MM.1S (cell line): ENCODE data around the gene CLDN20.
"Not testable (repeated sequence)": the region's sequence is repeated elsewhere in the genome, so short reads cannot be mapped to it uniquely, and the experiment has no call there.

ENCODE experiments used
- DNase-seq: peaks from one replicate; pipeline ENCODE4 v3.0.0-alpha.2; 2015
- H2AFZ ChIP-seq: fragments of 300-600 bp; sonication (generic); 2 replicates; pipeline ENCODE4 v1.6.0; 2016; ENCODE audit warnings: antibody characterized with exemption, low read length
- H3F3A ChIP-seq: fragments of 300-600 bp; sonication (generic); 2 replicates; pipeline ENCODE4 v1.6.1; 2016; ENCODE audit warnings: mild to moderate bottlenecking, antibody characterized with exemption, low read length, moderate library complexity, mixed read lengths; ENCODE audit not compliant: insufficient read depth
- H3K27ac ChIP-seq: fragments of 300-600 bp; sonication (generic); 2 replicates; pipeline ENCODE4 v1.5.1; 2016; ENCODE audit warnings: mild to moderate bottlenecking, low read length
- H3K27me3 ChIP-seq: fragments of 300-600 bp; sonication (generic); replicated peaks from 2 replicates; pipeline ENCODE4 v1.6.0; 2016; ENCODE audit warnings: low read length; ENCODE audit not compliant: insufficient read depth
- H3K36me3 ChIP-seq: fragments of 300-600 bp; sonication (generic); replicated peaks from 2 replicates; pipeline ENCODE4 v1.6.1; 2016; ENCODE audit warnings: mild to moderate bottlenecking, low read length, mixed read lengths; ENCODE audit not compliant: insufficient read depth
- H3K4me1 ChIP-seq: fragments of 300-600 bp; sonication (generic); 2 replicates; pipeline ENCODE4 v1.6.1; 2016; ENCODE audit warnings: low read length, mixed read lengths
- H3K4me2 ChIP-seq: fragments of 300-600 bp; sonication (generic); 2 replicates; pipeline ENCODE4 v1.6.0; 2016; ENCODE audit warnings: low read depth, low read length
- H3K4me3 ChIP-seq: fragments of 300-600 bp; sonication (generic); 2 replicates; pipeline ENCODE4 v1.5.1; 2016; ENCODE audit warnings: low read length, mixed read lengths
- H3K79me2 ChIP-seq: fragments of 300-600 bp; sonication (generic); 2 replicates; pipeline ENCODE4 v1.6.1; 2016; ENCODE audit warnings: mixed run types, low read length, mixed read lengths
- H3K9ac ChIP-seq: fragments of 300-600 bp; sonication (generic); 2 replicates; pipeline ENCODE4 v1.6.1; 2016; ENCODE audit warnings: low read length, mixed read lengths
- H3K9me2 ChIP-seq: fragments of 300-600 bp; sonication (generic); replicated peaks from 2 replicates; pipeline ENCODE4 v1.6.1; 2016; ENCODE audit warnings: mild to moderate bottlenecking, low read length, mixed read lengths; ENCODE audit not compliant: insufficient read depth
- H3K9me3 ChIP-seq: fragments of 300-600 bp; sonication (generic); replicated peaks from 2 replicates; pipeline ENCODE4 v1.6.1; 2016; ENCODE audit warnings: mild to moderate bottlenecking, low read length, mixed read lengths; ENCODE audit not compliant: insufficient read depth
- H4K20me1 ChIP-seq: fragments of 300-600 bp; sonication (generic); 2 replicates; pipeline ENCODE4 v1.6.1; 2016; ENCODE audit warnings: mild to moderate bottlenecking, low read length, moderate library complexity, mixed read lengths; ENCODE audit not compliant: insufficient read depth
- CTCF ChIP-seq: fragments of 300-600 bp; sonication (generic); IDR thresholded peaks from 2 replicates; pipeline ENCODE4 v1.5.1; 2016; ENCODE audit warnings: antibody characterized with exemption, low read length, mixed read lengths
- EZH2 ChIP-seq: fragments of 300-600 bp; sonication (generic); optimal IDR thresholded peaks from 2 replicates; pipeline ENCODE3; 2017; ENCODE audit warnings: low read depth, mild to moderate bottlenecking, antibody characterized with exemption, low read length, mixed read lengths
- EZH2phosphoT487 ChIP-seq: fragments of 300-600 bp; sonication (generic); IDR thresholded peaks from 2 replicates; pipeline ENCODE4 v1.6.1; 2018; ENCODE audit warnings: antibody characterized with exemption, low read length

CLDN20 gene

GRCh38 chr6:155263373-155264063, at the start of gene CLDN20:
Gene CLDN20, plus strand, starts transcription at chr6:155264013. Its CDS starts 11,707 bp downstream, at chr6:155275720.
- Histone ChIP-seq H3K9me2 (no peaks in the 10 kb centered on the region), H3K9me3 (no peaks in the 10 kb centered on the region), H2AFZ (no peak within 1 kb of the TSS), H3K79me2 (no peaks in the 10 kb centered on the region), H3K36me3 (no peaks in the 10 kb centered on the region), H3K4me2 (no peak within 1 kb of the TSS), H3K9ac (no peak within 1 kb of the TSS), H3K4me3 (no peak within 1 kb of the TSS), H3F3A (peaks cover 6% of the 10 kb centered on the region; the same call in 1 of the 2 replicates), H3K27ac (no peak within 1 kb of the TSS), H4K20me1 (no peaks in the 10 kb centered on the region), H3K27me3 (no peaks in the 10 kb centered on the region), H3K4me1 (peaks cover 7% of the 10 kb centered on the region)
- TF ChIP-seq CTCF (no peak), EZH2phosphoT487 (no peak), EZH2 (no peak)
- no peak for DNase-seq

- Histone ChIP-seq H3K4me1 (no peaks in the 10 kb centered on the region), H3F3A (no peaks in the 10 kb centered on the region), H3K36me3 (no peaks in the 10 kb centered on the region), H3K9me3 (no peaks in the 10 kb centered on the region), H3K27me3 (no peaks in the 10 kb centered on the region), H3K79me2 (no peaks in the 10 kb centered on the region), H4K20me1 (no peaks in the 10 kb centered on the region), H3K4me3 (no peak overlapping the region), H3K9ac (no peak overlapping the region), H3K9me2 (no peaks in the 10 kb centered on the region), H2AFZ (no peak overlapping the region), H3K27ac (no peak overlapping the region), H3K4me2 (no peak overlapping the region)
- TF ChIP-seq EZH2phosphoT487 (no peak), EZH2 (no peak), CTCF (no peak)
- no peak for DNase-seq
Observed at GRCh38 chr6:155215906-155216305, 47.9 kb upstream of the CLDN20 start.

- H3K4me1 ChIP-seq: no peaks in the 10 kb centered on the region
- no peak for DNase-seq
- H3K4me3 ChIP-seq: no peak overlapping the region
- H3K9me3 ChIP-seq: no peaks in the 10 kb centered on the region
- no peak overlapping the region for H3K9ac ChIP-seq
- H3K27ac ChIP-seq: no peak overlapping the region
- H4K20me1 ChIP-seq: no peaks in the 10 kb centered on the region
- no peak overlapping the region for H2AFZ ChIP-seq
- H3K4me2 ChIP-seq: no peak overlapping the region
- TF ChIP-seq CTCF (no peak), EZH2phosphoT487 (no peak), EZH2 (no peak)
- H3F3A ChIP-seq: no peaks in the 10 kb centered on the region
- no peaks in the 10 kb centered on the region for H3K36me3 ChIP-seq
- H3K27me3 ChIP-seq: no peaks in the 10 kb centered on the region
- no peaks in the 10 kb centered on the region for H3K9me2 ChIP-seq
- H3K79me2 ChIP-seq: no peaks in the 10 kb centered on the region
Observed at GRCh38 chr6:155216312-155217046, 47.3 kb upstream of the CLDN20 start.

- not testable (repeated sequence) for H3K9ac ChIP-seq, DNase-seq, H3F3A ChIP-seq, H3K27me3 ChIP-seq, H3K9me2 ChIP-seq, H3K4me2 ChIP-seq, H4K20me1 ChIP-seq, H3K4me1 ChIP-seq, H3K79me2 ChIP-seq, H3K27ac ChIP-seq, H3K9me3 ChIP-seq, H3K4me3 ChIP-seq, H2AFZ ChIP-seq, H3K36me3 ChIP-seq
Observed at GRCh38 chr6:155218711-155219110, 45.1 kb upstream of the CLDN20 start.
